GM18909 (cell line): ENCODE measurements around the gene CHST2.

Experiments used
- ATAC-seq: cut with Tn5 transposase; IDR thresholded peaks from one replicate; pipeline ENCODE4 v1.9.1; 2021; ENCODE audit warnings: mild to moderate bottlenecking; ENCODE audit not compliant: unreplicated experiment, poor library complexity

CHST2 gene

DNA sequence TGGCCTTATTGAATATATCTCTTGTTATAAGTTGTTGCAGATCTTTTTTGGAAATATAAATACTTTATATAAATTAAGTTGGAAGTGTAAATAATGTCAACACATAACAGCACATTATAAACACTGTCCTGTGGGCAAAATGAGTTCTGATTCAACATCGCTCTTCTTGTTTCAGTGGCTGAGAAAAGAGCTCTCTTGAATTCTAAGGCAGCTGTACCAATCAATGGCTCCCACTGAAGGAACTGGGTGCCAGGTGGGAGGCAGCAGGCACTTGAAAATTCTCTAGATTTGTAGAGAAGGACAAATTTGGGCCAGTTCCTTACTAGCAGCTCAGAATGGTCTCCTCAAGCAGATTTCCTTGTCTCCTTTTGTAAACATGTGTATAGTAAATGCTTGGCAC, 45.6 kb downstream of the CHST2 start:
- ATAC-seq: peak; percentile 37

GRCh38 chr3:143165612-143166285, 46.2 kb downstream of the CHST2 start:
- peak; percentile 80 for ATAC-seq

DNA sequence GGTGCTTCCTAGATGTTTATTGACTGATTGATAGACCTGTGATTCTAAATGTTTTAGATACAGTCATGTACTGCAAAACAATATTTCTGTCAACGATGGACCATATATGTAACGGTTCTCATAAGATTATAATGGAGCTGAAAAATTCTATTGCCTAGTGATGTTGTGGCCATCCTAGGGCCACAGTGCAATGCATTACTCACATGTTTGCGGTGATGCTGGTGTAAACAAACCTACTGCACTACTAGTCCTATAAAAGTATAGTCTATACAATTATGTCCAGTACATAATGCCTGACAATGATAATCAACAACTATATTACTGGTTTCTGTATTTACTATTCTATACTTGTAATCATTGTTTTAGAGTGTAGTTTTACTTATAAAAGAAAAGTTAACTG, 46.8 kb downstream of the CHST2 start:
- ATAC-seq: no peak

DNA sequence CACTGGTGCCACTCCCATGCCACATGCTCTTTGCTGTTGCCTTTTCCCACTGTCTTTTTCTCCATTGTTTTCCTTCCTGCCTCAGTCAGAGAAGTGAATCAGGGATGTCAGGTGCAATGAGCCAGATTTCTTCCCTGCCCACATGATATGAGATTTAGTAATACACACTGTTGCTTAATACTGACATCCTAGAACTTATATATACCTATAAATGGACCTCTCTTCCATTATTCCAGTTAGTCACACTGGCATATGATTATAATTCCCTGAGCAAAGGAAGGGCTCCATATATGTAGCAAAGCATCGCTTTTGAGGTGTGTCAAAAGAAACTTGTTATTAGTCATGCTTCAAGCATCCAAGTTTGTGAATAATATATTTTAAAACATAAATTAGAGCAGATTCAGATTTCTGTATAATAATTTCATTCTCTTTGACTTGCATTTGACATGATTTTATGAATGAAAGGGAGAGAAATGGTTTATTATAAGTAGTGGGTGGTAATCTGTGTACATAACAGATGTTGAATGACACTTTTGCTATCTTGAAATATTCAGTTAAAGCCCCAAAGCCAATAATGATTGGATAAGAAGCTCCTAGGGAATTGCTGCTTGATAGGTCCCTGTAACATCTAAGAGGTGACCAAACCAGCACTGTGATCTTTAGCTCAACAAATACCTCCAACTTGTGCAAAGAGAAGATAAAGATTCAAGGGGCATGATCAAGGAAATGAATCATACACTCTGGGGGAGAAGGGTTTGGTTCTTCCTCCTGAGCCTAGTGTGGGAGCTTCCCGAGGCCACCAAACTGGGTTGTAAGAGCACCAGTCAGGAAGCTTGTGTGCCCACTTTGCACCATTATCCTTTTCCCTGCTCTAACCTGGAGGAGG, 48.6 kb downstream of the CHST2 start:
- ATAC-seq: no peak

- ATAC-seq: no peak
Measured at GRCh38 chr3:143168855-143169192, 49.3 kb downstream of the CHST2 start.

DNA sequence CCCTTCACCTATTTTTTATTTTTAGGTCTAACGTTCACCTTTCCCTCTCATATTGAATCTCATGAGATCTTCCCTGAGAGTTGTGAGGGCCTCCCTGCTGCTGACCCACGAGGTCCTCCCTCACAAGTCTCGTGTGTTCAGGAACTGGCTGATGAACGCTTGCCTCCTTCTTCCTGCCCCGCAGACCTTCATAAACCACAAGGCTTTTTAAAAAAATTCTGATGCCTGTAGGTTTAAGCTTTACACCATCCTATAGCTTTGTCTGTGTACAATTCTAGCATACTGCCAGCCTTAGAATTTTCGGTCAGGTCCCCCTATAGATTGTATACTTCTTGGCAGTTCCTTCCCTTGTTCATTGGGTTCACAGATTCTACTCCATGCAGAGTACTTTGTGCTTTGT, 50.5 kb downstream of the CHST2 start:
- no peak for ATAC-seq

DNA sequence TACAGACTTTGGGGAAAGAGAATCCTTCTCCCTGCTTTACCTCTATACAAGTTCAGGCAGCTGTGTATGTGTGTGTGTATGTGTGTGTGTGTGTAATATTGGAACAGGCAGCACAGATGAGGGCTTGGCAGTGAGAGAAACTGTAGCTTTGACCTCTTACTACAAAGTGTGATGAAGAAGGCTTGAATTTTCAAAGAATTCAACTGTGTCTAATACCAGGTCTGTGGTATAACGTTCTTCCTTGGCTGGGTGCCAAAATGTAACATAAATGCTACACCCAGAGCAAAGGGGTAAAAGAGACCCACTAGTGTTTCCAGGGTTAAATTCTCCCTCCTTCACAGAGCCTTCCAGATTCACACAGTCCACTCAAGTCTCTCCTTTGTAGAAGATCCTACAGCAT, 51.1 kb downstream of the CHST2 start:
- peak; percentile 15 for ATAC-seq

- peak; percentile 87 for ATAC-seq
Measured at GRCh38 chr3:143171141-143171980, 51.8 kb downstream of the CHST2 start.

DNA sequence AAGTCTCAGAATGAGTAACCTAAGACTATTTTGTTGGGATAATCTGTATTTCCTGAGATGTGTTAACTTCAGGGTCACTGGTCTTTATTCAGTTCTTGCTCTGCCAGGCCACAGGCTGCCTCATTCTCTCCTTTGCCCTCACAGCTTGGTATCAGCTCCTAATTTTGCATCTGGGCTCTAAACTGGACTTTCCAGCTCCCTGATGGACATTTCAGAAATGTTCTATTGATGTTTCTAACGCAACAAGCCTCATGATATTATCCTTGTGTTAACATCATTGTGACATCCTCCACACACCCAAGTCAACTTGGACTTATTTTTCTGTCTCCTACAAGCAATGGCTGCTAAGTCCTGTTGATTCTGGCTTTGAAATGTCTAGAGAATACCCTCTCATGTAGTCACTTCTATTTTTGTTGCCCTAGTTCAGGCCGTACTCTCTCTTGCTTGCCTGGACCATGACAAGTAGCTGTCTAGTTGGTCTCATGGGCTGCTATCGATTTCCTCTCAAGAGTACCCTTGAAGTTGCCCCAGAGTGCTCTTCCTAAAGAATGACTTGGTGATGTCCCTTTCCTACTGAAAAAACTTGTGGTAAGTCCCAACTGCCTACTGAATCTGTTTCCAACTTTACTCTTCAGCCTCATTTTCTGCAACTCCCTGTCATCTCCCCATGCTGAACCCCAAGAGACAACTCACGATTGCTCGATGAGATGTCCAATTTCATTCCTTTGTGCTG, 52.7 kb downstream of the CHST2 start:
- no peak for ATAC-seq

- no peak for ATAC-seq
Measured at GRCh38 chr3:143172795-143173145, 53.2 kb downstream of the CHST2 start.

DNA sequence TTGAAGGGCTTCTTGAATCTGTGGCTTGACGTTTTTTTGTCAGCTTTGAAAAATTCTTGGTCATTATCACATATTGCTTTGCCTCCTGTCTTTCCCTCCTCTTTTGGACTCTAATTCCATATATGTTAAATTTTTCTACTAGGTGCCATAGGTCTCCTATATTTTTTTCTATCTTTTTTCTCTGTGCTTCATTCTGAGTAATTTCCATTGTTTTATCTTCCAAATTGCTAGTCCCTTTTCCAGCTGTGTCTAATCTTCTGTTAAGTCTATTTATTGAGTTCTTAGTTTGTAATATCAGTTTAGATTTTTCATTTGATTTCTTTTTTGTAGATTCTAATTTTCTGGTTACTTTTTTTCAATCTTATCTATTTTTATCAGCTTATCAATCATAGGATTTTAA, 53.7 kb downstream of the CHST2 start:
- no peak for ATAC-seq
